SK-N-SH (cell line): ENCODE results near the gene ARF5. TPM values are rescaled to one million over a fixed set of nuclear protein-coding genes. Genes with fewer than 3 reads are reported as not detected.

Experiments
- CTCF ChIA-PET: fragments of 300-600, 350-600 bp; formaldehyde crosslinking; extraction: SDS; loops from one replicate; lab custom pipeline; 2021; lab: Yijun Ruan, JAX
- POLR2A ChIA-PET: fragments of 350-600 bp; sonication (Branson Sonifier 250); formaldehyde crosslinking; extraction: SDS; loops from one replicate; lab custom pipeline; 2020; ENCODE audit warnings: antibody characterized with exemption, inconsistent platforms; lab: Yijun Ruan, JAX
- DNase-seq: peaks from one replicate; pipeline ENCODE4 v3.0.0; 2012
- H2AFZ ChIP-seq: fragments of 200-600 bp; sonication (generic); 2 replicates; pipeline ENCODE4 v1.8.1; 2016; ENCODE audit warnings: antibody characterized with exemption, mild to moderate bottlenecking, low read depth
- H3F3A ChIP-seq: fragments of 200-600 bp; sonication (generic); replicated peaks from 2 replicates; pipeline ENCODE3; 2016; ENCODE audit warnings: antibody characterized with exemption, mild to moderate bottlenecking; ENCODE audit not compliant: insufficient read depth
- H3K27ac ChIP-seq, 2 experiments: fragments of 200-500 bp in 1 of 2; fragments of 200-600 bp in 1 of 2; sonication (Bioruptor generic) in 1 of 2; sonication (generic), shearing (Covaris generic) in 1 of 2; 2 replicates each; pipeline versions ENCODE4 v1.5.1 to v1.6.1; 2014 to 2016; ENCODE audit warnings: low read depth in 2 of 2, inconsistent platforms in 1 of 2, low read length in 1 of 2, mild to moderate bottlenecking in 1 of 2, mixed read lengths in 1 of 2
- H3K27me3 ChIP-seq: fragments of 200-600 bp; sonication (generic), shearing (Covaris generic); 2 replicates; pipeline ENCODE4 v1.6.1; 2016; ENCODE audit warnings: mixed run types; ENCODE audit not compliant: insufficient read depth
- H3K36me3 ChIP-seq, 2 experiments: fragments of 200-500 bp in 1 of 2; fragments of 200-600 bp in 1 of 2; sonication (Bioruptor generic) in 1 of 2; sonication (generic) in 1 of 2; replicated peaks in 1 of 2; 2 replicates each; pipeline versions ENCODE3 to v1.5.1; 2014 to 2016; ENCODE audit warnings: low read length in 1 of 2, mild to moderate bottlenecking in 1 of 2; ENCODE audit not compliant: insufficient read depth in 2 of 2, control insufficient read depth in 1 of 2
- H3K4me1 ChIP-seq, 2 experiments: fragments of 200-500 bp in 1 of 2; fragments of 200-600 bp in 1 of 2; sonication (Bioruptor generic) in 1 of 2; sonication (generic), shearing (Covaris generic) in 1 of 2; 2 replicates each; pipeline versions ENCODE4 v1.5.1 to v1.6.1; 2014 to 2016; ENCODE audit warnings: low read depth in 1 of 2, low read length in 1 of 2, mixed run types in 1 of 2; ENCODE audit not compliant: insufficient read depth in 2 of 2, control insufficient read depth in 1 of 2
- H3K4me2 ChIP-seq: fragments of 200-600 bp; sonication (generic), shearing (Covaris generic); 2 replicates; pipeline ENCODE4 v1.6.1; 2017; ENCODE audit warnings: mixed run types
- H3K4me3 ChIP-seq, 2 experiments: fragments of 200-500 bp in 1 of 2; fragments of 200-600 bp in 1 of 2; sonication (Bioruptor generic) in 1 of 2; sonication (generic), shearing (Covaris generic) in 1 of 2; 2 replicates each; pipeline versions ENCODE4 v1.5.1 to v1.8.1; 2014 to 2016; ENCODE audit warnings: low read depth in 2 of 2, inconsistent platforms in 1 of 2, low read length in 1 of 2, mild to moderate bottlenecking in 1 of 2, mixed read lengths in 1 of 2, moderate library complexity in 1 of 2
- H3K79me2 ChIP-seq: fragments of 200-600 bp; sonication (generic); 2 replicates; pipeline ENCODE4 v1.8.1; 2017; ENCODE audit warnings: mild to moderate bottlenecking; ENCODE audit not compliant: insufficient read depth
- H3K9ac ChIP-seq: fragments of 200-600 bp; sonication (generic); 2 replicates; pipeline ENCODE4 v1.6.1; 2017; ENCODE audit warnings: mixed run types
- H3K9me2 ChIP-seq: fragments of 200-600 bp; sonication (generic); 2 replicates; pipeline ENCODE4 v1.6.1; 2017; ENCODE audit warnings: mixed run types
- H3K9me3 ChIP-seq: fragments of 200-600 bp; sonication (generic); 2 replicates; pipeline ENCODE4 v1.6.1; 2017; ENCODE audit warnings: mixed run types, mild to moderate bottlenecking, moderate library complexity
- H4K20me1 ChIP-seq: fragments of 200-600 bp; sonication (generic); 2 replicates; pipeline ENCODE4 v1.6.1; 2017; ENCODE audit warnings: mild to moderate bottlenecking, mixed run types; ENCODE audit not compliant: insufficient read depth
- EP300 ChIP-seq, 2 experiments: IDR thresholded peaks; 2 replicates each; pipeline versions ENCODE4 v1.4.0 to v1.6.1; 2012; ENCODE audit warnings: borderline replicate concordance in 1 of 2, low read depth in 1 of 2, low read length in 1 of 2
- GABPA ChIP-seq: IDR thresholded peaks from 2 replicates; pipeline ENCODE4 v1.4.0; 2012; ENCODE audit warnings: low read depth, mild to moderate bottlenecking
- MEF2A ChIP-seq: IDR thresholded peaks from 2 replicates; pipeline ENCODE4 v1.4.0; 2012; ENCODE audit warnings: low read depth, borderline replicate concordance
- MXI1 ChIP-seq: IDR thresholded peaks from 2 replicates; pipeline ENCODE4 v1.6.1; 2012; ENCODE audit warnings: mild to moderate bottlenecking, low read depth, low read length, improper control_type of control experiment
- NFIC ChIP-seq: IDR thresholded peaks from 2 replicates; pipeline ENCODE4 v1.4.0; 2012; ENCODE audit warnings: borderline replicate concordance
- NRF1 ChIP-seq: IDR thresholded peaks from 2 replicates; pipeline ENCODE4 v1.6.1; 2012; ENCODE audit warnings: low read depth, mild to moderate bottlenecking, low read length
- POLR2AphosphoS5 ChIP-seq: IDR thresholded peaks from 2 replicates; pipeline ENCODE4 v1.6.1; 2012; ENCODE audit warnings: low read depth, low read length
- RCOR1 ChIP-seq: fragments of 150-350 bp; IDR thresholded peaks from 2 replicates; pipeline ENCODE4 v1.6.1; 2017; ENCODE audit warnings: antibody characterized with exemption, low read length
- RFX5 ChIP-seq: IDR thresholded peaks from 2 replicates; pipeline ENCODE4 v1.6.1; 2012; ENCODE audit warnings: mild to moderate bottlenecking, improper control_type of control experiment, low read length
- RXRA ChIP-seq: IDR thresholded peaks from 2 replicates; pipeline ENCODE4 v1.4.0; 2012; ENCODE audit warnings: low read depth, mild to moderate bottlenecking, borderline replicate concordance
- SIN3A ChIP-seq: IDR thresholded peaks from 2 replicates; pipeline ENCODE4 v1.6.1; 2012; ENCODE audit warnings: low read depth, mild to moderate bottlenecking, low read length, moderate library complexity, borderline replicate concordance
- TAF1 ChIP-seq: IDR thresholded peaks from 2 replicates; pipeline ENCODE4 v1.6.1; 2012; ENCODE audit warnings: low read depth, mild to moderate bottlenecking, low read length, moderate library complexity, borderline replicate concordance
- TEAD4 ChIP-seq: IDR thresholded peaks from 2 replicates; pipeline ENCODE4 v1.4.0; 2012; ENCODE audit warnings: mild to moderate bottlenecking, borderline replicate concordance; ENCODE audit not compliant: insufficient read depth
- YY1 ChIP-seq: IDR thresholded peaks from 2 replicates; pipeline ENCODE4 v1.4.0; 2012; ENCODE audit warnings: low read depth, mild to moderate bottlenecking
- WGBS: methylation state at CpG from one replicate; pipeline ENCODE4 v1.1.6; 2017; ENCODE audit warnings: low lambda C conversion rate; 5-methylcytosine and 5-hydroxymethylcytosine counted together
- polyA plus RNA-seq, 3 experiments: library from polyadenylated mRNA; depleted of rRNA; stranded (reverse); fragments of >200 nt; gene quantifications; 2 replicates each; pipeline ENCODE4 v1.2.3, GENCODE V29; 2012
- TF ChIP-seq, protein P1 (sequence below): IDR thresholded peaks from 2 replicates; pipeline ENCODE4 v1.4.0; 2012; ENCODE audit warnings: low read depth, borderline replicate concordance
- TF ChIP-seq, protein P2 (sequence below): IDR thresholded peaks from 2 replicates; pipeline ENCODE4 v1.4.0; 2012; ENCODE audit warnings: low read depth
- TF ChIP-seq, protein P3 (sequence below): IDR thresholded peaks from 2 replicates; pipeline ENCODE4 v1.6.1; 2012; ENCODE audit warnings: mild to moderate bottlenecking, low read depth, low read length, moderate library complexity
- TF ChIP-seq, protein P4 (sequence below): fragments of 200-600 bp; sonication (generic); IDR thresholded peaks from 2 replicates; pipeline ENCODE4 v1.6.1; 2017; ENCODE audit warnings: antibody characterized with exemption, mild to moderate bottlenecking, moderate library complexity

Gene ARF5
- polyA plus RNA-seq, 1 of the 3 experiments (the other 2 are of a cell fraction), result 562 TPM

DNA sequence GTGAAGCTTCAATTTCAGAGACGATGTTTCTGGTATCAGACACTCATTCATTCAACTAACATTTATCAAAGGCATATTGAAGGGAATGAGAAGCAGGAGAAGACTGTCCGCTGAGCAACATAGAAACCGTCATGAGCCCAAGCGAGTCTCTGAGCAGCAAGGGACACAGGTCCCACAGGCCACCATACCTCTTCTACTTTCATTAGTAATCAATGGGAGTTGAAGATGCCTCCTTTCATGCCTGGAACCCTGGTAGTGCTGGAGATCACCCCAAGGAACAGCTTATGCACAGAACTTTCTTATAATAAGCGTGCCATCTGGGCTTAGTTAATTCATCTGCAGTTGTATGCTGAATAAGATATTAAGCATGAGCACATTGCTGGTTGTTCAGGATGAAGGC is 28.5 kb downstream of the ARF5 start (continued):
- no peak for TF ChIP-seq YY1
- TF ChIP-seq MEF2A, result no peak
- TF ChIP-seq GABPA, result no peak

DNA sequence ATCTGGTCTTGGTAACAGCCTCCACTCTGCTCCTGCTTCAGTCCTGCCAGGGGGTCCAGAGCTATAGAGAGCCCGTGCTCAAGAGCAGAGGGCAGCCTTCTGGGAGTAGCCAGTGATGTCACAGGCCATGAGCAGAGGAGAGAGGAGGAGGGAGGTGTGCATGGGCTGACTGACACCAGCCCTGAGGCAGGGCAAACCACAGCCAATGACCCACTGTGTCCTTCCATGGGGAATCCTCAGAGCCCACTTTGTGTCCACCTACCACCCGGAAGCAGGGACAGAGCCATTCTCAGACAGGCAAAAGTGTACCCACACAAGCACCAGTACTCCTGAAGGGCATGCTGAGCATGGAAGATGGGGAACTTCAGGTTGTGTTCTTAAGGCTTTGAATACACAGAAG is 29.8 kb downstream of the ARF5 start, which contains the start of gene PAX4:
TSS of gene PAX4 (minus strand) at position 101 of the 400 bp plus-strand sequence. CDS start 2,214 bp downstream, outside the sequence.
- ChIA-PET CTCF (interaction anchor here (0.7 to 1.5 kb wide), 3 partner anchors 30 to 364 kb away, joined by 3 read pairs; partner anchors contain the start of gene ARF5), POLR2A (no interaction called here)
- no peak for DNase-seq
- Histone ChIP-seq H3K4me3 (no peak within 1 kb of the TSS), H3K27me3 (peaks cover 89% of the 10 kb centered on the region), H3K79me2 (no peaks in the 10 kb centered on the region), H3K36me3 (no peaks in the 10 kb centered on the region), H3K9me3 (0 out of 2 replicates have a peak, but pooled peaks cover 3% of the 10 kb centered on the region), H3F3A (no peaks in the 10 kb centered on the region), H3K4me2 (no peak within 1 kb of the TSS), H3K27ac (no peak within 1 kb of the TSS), H3K9ac (no peak within 1 kb of the TSS), H3K4me1 (no peaks in the 10 kb centered on the region; a peak in 1 of 4 replicates), H3K9me2 (no peaks in the 10 kb centered on the region), H4K20me1 (no peaks in the 10 kb centered on the region), H2AFZ (no peak within 1 kb of the TSS)
- 0% methylated on average over 2 of the region's 2 CpGs for WGBS
- no peak for TF ChIP-seq YY1
- no peak for TF ChIP-seq TAF1
- TF ChIP-seq, protein P1, sequence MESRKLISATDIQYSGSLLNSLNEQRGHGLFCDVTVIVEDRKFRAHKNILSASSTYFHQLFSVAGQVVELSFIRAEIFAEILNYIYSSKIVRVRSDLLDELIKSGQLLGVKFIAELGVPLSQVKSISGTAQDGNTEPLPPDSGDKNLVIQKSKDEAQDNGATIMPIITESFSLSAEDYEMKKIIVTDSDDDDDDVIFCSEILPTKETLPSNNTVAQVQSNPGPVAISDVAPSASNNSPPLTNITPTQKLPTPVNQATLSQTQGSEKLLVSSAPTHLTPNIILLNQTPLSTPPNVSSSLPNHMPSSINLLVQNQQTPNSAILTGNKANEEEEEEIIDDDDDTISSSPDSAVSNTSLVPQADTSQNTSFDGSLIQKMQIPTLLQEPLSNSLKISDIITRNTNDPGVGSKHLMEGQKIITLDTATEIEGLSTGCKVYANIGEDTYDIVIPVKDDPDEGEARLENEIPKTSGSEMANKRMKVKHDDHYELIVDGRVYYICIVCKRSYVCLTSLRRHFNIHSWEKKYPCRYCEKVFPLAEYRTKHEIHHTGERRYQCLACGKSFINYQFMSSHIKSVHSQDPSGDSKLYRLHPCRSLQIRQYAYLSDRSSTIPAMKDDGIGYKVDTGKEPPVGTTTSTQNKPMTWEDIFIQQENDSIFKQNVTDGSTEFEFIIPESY, result no peak

DNA sequence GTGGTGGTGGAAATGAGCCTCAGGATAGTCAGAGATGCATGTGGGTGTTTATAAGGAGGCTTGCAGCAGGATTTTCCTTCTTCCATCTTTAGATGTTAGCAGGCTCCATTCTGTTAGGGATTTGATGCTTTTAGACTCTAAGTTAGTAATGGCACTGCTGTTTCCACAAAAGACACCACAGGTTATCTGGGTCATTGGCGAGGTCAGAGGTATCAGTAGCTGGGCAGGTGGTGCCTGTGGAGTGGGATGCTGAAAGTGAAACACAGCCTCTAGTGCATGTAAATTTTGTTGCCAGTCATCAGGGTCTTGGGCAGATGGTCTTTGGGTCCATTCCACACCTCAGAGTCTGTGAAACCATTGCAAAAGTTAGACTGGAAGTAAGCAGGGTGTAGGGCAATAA is 30.6 kb downstream of the ARF5 start:
- H3K27me3 ChIP-seq, result peaks cover 84% of the 10 kb centered on the region
- WGBS, result 0% methylated on average over 1 of the region's 1 CpG
- H3K36me3 ChIP-seq, result no peaks in the 10 kb centered on the region
- H3K4me3 ChIP-seq, result no peak overlapping the region
- CTCF ChIA-PET, result interaction anchor here (0.9 kb wide), 1 partner anchor 30 kb away, joined by 3 read pairs; the partner anchor contains the start of gene ARF5
- no peaks in the 10 kb centered on the region; a peak in 1 of 4 replicates for H3K4me1 ChIP-seq
- no peaks in the 10 kb centered on the region for H4K20me1 ChIP-seq
- no peaks in the 10 kb centered on the region for H3F3A ChIP-seq
- H3K9me2 ChIP-seq, result no peaks in the 10 kb centered on the region
- no peak overlapping the region for H3K4me2 ChIP-seq
- POLR2A ChIA-PET, result no interaction called here
- 0 out of 2 replicates have a peak, but pooled peaks cover 3% of the 10 kb centered on the region for H3K9me3 ChIP-seq
- no peak for DNase-seq
- no peak overlapping the region for H2AFZ ChIP-seq
- H3K9ac ChIP-seq, result no peak overlapping the region
- no peak overlapping the region for H3K27ac ChIP-seq
- no peaks in the 10 kb centered on the region for H3K79me2 ChIP-seq
- TF ChIP-seq POLR2AphosphoS5, result no peak
- TF ChIP-seq NFIC, result no peak
- TF ChIP-seq, protein P2, sequence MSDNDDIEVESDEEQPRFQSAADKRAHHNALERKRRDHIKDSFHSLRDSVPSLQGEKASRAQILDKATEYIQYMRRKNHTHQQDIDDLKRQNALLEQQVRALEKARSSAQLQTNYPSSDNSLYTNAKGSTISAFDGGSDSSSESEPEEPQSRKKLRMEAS, result no peak
- TF ChIP-seq EP300 (IDR thresholded peaks at IDR 0.05; ENCODE audit: borderline replicate concordance in 1 of 2, low read depth in 1 of 2, low read length in 1 of 2), result no peak
- no peak for TF ChIP-seq MXI1
- no peak for TF ChIP-seq RXRA
- TF ChIP-seq, protein P3, sequence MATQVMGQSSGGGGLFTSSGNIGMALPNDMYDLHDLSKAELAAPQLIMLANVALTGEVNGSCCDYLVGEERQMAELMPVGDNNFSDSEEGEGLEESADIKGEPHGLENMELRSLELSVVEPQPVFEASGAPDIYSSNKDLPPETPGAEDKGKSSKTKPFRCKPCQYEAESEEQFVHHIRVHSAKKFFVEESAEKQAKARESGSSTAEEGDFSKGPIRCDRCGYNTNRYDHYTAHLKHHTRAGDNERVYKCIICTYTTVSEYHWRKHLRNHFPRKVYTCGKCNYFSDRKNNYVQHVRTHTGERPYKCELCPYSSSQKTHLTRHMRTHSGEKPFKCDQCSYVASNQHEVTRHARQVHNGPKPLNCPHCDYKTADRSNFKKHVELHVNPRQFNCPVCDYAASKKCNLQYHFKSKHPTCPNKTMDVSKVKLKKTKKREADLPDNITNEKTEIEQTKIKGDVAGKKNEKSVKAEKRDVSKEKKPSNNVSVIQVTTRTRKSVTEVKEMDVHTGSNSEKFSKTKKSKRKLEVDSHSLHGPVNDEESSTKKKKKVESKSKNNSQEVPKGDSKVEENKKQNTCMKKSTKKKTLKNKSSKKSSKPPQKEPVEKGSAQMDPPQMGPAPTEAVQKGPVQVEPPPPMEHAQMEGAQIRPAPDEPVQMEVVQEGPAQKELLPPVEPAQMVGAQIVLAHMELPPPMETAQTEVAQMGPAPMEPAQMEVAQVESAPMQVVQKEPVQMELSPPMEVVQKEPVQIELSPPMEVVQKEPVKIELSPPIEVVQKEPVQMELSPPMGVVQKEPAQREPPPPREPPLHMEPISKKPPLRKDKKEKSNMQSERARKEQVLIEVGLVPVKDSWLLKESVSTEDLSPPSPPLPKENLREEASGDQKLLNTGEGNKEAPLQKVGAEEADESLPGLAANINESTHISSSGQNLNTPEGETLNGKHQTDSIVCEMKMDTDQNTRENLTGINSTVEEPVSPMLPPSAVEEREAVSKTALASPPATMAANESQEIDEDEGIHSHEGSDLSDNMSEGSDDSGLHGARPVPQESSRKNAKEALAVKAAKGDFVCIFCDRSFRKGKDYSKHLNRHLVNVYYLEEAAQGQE, result no peak
- no peak for TF ChIP-seq NRF1
- no peak for TF ChIP-seq TEAD4
- no peak for TF ChIP-seq SIN3A
- no peak for TF ChIP-seq RFX5
- TF ChIP-seq RCOR1, result no peak
- TF ChIP-seq, protein P4, sequence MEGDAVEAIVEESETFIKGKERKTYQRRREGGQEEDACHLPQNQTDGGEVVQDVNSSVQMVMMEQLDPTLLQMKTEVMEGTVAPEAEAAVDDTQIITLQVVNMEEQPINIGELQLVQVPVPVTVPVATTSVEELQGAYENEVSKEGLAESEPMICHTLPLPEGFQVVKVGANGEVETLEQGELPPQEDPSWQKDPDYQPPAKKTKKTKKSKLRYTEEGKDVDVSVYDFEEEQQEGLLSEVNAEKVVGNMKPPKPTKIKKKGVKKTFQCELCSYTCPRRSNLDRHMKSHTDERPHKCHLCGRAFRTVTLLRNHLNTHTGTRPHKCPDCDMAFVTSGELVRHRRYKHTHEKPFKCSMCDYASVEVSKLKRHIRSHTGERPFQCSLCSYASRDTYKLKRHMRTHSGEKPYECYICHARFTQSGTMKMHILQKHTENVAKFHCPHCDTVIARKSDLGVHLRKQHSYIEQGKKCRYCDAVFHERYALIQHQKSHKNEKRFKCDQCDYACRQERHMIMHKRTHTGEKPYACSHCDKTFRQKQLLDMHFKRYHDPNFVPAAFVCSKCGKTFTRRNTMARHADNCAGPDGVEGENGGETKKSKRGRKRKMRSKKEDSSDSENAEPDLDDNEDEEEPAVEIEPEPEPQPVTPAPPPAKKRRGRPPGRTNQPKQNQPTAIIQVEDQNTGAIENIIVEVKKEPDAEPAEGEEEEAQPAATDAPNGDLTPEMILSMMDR, result no peak
